Measurements from ENCODE around the gene ITPR2. TPM values are rescaled to one million over a fixed set of nuclear protein-coding genes. Genes with fewer than 3 reads are reported as not detected.

ITPR2 gene
- polyA plus RNA-seq, 1 experiment, result 3.5 TPM

DNA sequence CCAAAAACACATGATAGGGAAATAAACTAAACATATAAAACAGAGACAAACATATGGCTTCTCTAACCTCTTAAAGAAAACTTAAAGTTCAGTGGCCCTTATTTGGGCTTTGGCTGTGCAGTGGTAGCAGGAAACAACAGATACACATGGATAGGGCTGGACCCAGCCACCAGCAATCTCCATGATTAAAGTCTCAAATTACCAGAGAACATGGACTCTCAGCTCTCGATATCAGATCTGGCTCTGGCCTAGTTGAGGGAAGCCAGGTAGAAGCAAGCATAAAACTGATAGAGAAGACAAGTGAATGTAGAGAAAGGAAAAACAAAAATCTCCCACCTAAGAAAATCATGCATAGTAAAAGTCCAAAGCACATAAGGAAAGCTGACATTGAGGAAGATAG is 164.8 kb downstream of the ITPR2 start:
- CTCF ChIA-PET, result no interaction called here
- POLR2A ChIA-PET, result no interaction called here
- TF ChIP-seq, protein P1, sequence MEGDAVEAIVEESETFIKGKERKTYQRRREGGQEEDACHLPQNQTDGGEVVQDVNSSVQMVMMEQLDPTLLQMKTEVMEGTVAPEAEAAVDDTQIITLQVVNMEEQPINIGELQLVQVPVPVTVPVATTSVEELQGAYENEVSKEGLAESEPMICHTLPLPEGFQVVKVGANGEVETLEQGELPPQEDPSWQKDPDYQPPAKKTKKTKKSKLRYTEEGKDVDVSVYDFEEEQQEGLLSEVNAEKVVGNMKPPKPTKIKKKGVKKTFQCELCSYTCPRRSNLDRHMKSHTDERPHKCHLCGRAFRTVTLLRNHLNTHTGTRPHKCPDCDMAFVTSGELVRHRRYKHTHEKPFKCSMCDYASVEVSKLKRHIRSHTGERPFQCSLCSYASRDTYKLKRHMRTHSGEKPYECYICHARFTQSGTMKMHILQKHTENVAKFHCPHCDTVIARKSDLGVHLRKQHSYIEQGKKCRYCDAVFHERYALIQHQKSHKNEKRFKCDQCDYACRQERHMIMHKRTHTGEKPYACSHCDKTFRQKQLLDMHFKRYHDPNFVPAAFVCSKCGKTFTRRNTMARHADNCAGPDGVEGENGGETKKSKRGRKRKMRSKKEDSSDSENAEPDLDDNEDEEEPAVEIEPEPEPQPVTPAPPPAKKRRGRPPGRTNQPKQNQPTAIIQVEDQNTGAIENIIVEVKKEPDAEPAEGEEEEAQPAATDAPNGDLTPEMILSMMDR (IDR thresholded peaks at IDR 0.05; ENCODE audit: insufficient read depth, low read depth, low read length), result no peak

DNA sequence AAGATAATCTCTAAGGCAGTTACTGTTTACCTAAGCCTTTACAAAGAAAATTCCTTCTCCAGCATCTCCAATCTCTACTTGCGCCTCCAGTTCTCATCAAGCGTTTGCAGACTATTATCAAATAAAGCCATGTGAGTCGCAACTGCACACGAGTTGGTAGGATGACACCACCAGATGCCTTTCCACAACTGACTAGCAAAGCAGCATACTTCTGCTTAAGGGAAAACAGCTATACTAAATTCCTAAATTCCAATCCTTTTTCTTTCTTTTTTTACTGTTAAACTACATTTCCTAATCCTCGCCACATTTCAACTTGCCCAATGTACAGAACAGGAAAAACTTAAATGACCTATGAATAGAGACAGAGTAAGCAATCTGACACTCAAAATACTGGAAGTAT is 166.7 kb downstream of the ITPR2 start:
- no peaks in the 10 kb centered on the region for H3K27me3 ChIP-seq (ENCODE audit: control insufficient read depth, insufficient read depth, low read length)
- no peak for DNase-seq (ENCODE audit: low read depth)
- TF ChIP-seq, protein P1 (IDR thresholded peaks at IDR 0.05; ENCODE audit: insufficient read depth, low read depth, low read length), result no peak
- ChIA-PET CTCF (interaction anchor here (0.9 kb wide), 1 partner anchor 52 kb away, joined by 4 read pairs; no protein-coding TSS in a partner anchor), POLR2A (no interaction called here)
- H3K4me3 ChIP-seq (ENCODE audit: low read depth, low read length), result no peak overlapping the region
- H3K36me3 ChIP-seq (ENCODE audit: control insufficient read depth, insufficient read depth, low read length), result no peaks in the 10 kb centered on the region

More for the DNA sequence above, 164.8 kb downstream of the ITPR2 start:
- no peak overlapping the region for H3K4me3 ChIP-seq (ENCODE audit: low read depth, low read length)
- H3K36me3 ChIP-seq (ENCODE audit: control insufficient read depth, insufficient read depth, low read length), result no peaks in the 10 kb centered on the region
- no peaks in the 10 kb centered on the region for H3K27me3 ChIP-seq (ENCODE audit: control insufficient read depth, insufficient read depth, low read length)
- no peak for DNase-seq (ENCODE audit: low read depth)

DNA sequence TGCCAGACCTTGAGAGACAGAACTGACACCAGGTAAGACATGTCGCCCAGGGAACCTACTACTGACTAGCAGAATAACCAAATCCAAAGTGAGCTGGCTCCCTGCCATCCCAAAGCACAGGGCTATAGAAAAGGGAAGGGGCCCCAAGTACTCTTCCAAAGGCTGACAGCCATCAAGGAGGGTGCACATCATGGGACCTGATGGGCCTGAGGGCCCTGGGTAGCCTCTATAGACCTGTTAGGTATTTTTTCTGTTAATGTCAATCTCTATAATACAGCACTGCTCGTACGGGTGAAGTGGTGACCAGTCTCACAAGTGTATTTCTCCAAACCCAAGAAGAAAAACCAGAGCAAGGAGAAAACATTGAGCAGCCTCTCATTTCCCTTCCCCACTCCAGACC is 171.6 kb downstream of the ITPR2 start:
- Histone ChIP-seq H3K27me3 (ENCODE audit: control insufficient read depth, insufficient read depth, low read length) (no peaks in the 10 kb centered on the region), H3K36me3 (ENCODE audit: control insufficient read depth, insufficient read depth, low read length) (no peaks in the 10 kb centered on the region), H3K4me3 (ENCODE audit: low read depth, low read length) (no peak overlapping the region)
- TF ChIP-seq, protein P1 (IDR thresholded peaks at IDR 0.05; ENCODE audit: insufficient read depth, low read depth, low read length), result no peak
- CTCF ChIA-PET, result interaction anchor here (1.2 to 1.5 kb wide), 2 partner anchors 9 kb away, joined by 3 to 7 read pairs; no protein-coding TSS in a partner anchor
- no peak for DNase-seq (ENCODE audit: low read depth)
- POLR2A ChIA-PET, result no interaction called here

DNA sequence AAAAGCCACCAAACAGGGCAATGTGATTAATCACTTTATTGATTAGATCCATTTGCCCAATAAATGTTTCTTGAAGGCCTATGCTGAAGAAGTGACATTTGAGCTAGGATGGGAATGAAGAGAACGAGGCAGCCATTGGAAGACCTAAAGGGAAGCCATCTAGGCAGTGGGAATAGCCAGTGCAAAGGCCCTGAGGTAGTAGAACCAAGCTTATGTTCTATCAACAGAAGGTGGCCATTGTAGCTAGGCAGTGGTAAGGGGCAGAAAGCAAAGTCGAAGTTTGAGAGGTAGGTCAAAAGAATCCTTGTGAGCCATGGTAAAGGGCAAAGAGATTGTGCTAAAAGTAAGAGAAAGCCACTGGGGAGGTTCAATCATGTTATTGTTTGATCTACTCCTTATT is 173.1 kb downstream of the ITPR2 start:
- ChIA-PET CTCF (interaction anchor here (1.1 to 1.2 kb wide), 2 partner anchors 8 to 563 kb away, joined by 3 read pairs; no protein-coding TSS in a partner anchor), POLR2A (interaction anchor here (0.6 kb wide), 1 partner anchor 639 kb away, joined by 4 read pairs; no protein-coding TSS in a partner anchor)
- TF ChIP-seq, protein P1 (IDR thresholded peaks at IDR 0.05; ENCODE audit: insufficient read depth, low read depth, low read length), result no peak
- H3K36me3 ChIP-seq (ENCODE audit: control insufficient read depth, insufficient read depth, low read length), result no peaks in the 10 kb centered on the region
- no peak overlapping the region for H3K4me3 ChIP-seq (ENCODE audit: low read depth, low read length)
- DNase-seq (ENCODE audit: low read depth), result no peak
- H3K27me3 ChIP-seq (ENCODE audit: control insufficient read depth, insufficient read depth, low read length), result no peaks in the 10 kb centered on the region

DNA sequence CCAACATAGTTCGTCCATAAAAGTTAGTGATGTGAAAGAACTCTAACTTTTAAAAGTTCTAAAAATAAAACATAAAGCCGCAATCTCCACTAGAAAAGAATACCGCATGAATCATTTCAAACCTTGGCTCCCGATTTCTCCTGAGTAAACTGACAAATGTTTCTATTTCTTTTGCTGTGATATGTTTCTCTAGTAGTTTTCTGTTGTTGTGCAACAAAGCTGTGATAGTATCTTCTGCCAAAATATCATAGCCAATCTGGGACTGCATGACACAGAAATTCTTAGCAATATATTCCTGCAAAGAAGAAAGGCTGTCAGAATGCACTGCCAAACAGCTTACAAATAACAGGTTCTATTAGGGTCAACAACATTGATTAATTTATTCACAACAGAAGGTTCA is 174.0 kb downstream of the ITPR2 start:
- TF ChIP-seq, protein P1 (IDR thresholded peaks at IDR 0.05; ENCODE audit: insufficient read depth, low read depth, low read length), result no peak
- POLR2A ChIA-PET, result interaction anchor here (0.6 kb wide), 1 partner anchor 638 kb away, joined by 4 read pairs; no protein-coding TSS in a partner anchor
- DNase-seq (ENCODE audit: low read depth), result no peak
- no peaks in the 10 kb centered on the region for H3K27me3 ChIP-seq (ENCODE audit: control insufficient read depth, insufficient read depth, low read length)
- CTCF ChIA-PET, result interaction anchor here (1.1 kb wide), 1 partner anchor 562 kb away, joined by 3 read pairs; no protein-coding TSS in a partner anchor
- H3K4me3 ChIP-seq (ENCODE audit: low read depth, low read length), result no peak overlapping the region
- H3K36me3 ChIP-seq (ENCODE audit: control insufficient read depth, insufficient read depth, low read length), result no peaks in the 10 kb centered on the region

Measured in BJ (cell line).